Panc1 (cell line): ENCODE measurements around the gene RRP1. TPM values are rescaled to one million over a fixed set of nuclear protein-coding genes. Genes with fewer than 3 reads are reported as not detected.

Experiments
- ATAC-seq: fragments of 200-7000 bp; cut with Tn5 transposase; 2 replicates; pipeline ENCODE4 v1.9.1; 2020; ENCODE audit warnings: mild to moderate bottlenecking, moderate library complexity
- BruUV-seq: library from RNA; stranded (reverse); fragments of 400-500 nt; replicated peaks from 2 replicates; lab custom pipeline; 2021; lab: Mats Ljungman, UMichigan
- CTCF ChIA-PET: fragments of 300-600 bp; sonication (Branson Sonifier 250); formaldehyde crosslinking; loops from one replicate; lab custom pipeline; 2022; ENCODE audit warnings: antibody characterized with exemption; lab: Charles Lee
- POLR2A ChIA-PET: fragments of 300-600 bp; sonication (Branson Sonifier 250); formaldehyde crosslinking; loops from one replicate; lab custom pipeline; 2022; ENCODE audit warnings: antibody characterized with exemption; lab: Charles Lee
- DNase-seq: peaks from one replicate; pipeline ENCODE4 v3.0.0-alpha.2; 2010; ENCODE audit warnings: low read depth, low spot score
- H3K27ac ChIP-seq: 2 replicates; pipeline ENCODE4 v1.5.1; 2011; ENCODE audit warnings: mild to moderate bottlenecking, low read length, inconsistent platforms
- H3K27me3 ChIP-seq: fragments of 200-500 bp; sonication (Bioruptor generic); 2 replicates; pipeline ENCODE4 v1.6.0; 2014; ENCODE audit warnings: low read length, inconsistent platforms; ENCODE audit not compliant: control insufficient read depth, insufficient read depth
- H3K36me3 ChIP-seq: fragments of 200-500 bp; sonication (Bioruptor generic); 2 replicates; pipeline ENCODE4 v1.5.1; 2014; ENCODE audit warnings: inconsistent platforms, mild to moderate bottlenecking, low read length, moderate library complexity; ENCODE audit not compliant: control insufficient read depth, insufficient read depth
- H3K4me1 ChIP-seq: 2 replicates; pipeline ENCODE4 v1.5.1; 2011; ENCODE audit warnings: inconsistent platforms, mild to moderate bottlenecking, low read length, moderate library complexity; ENCODE audit not compliant: control insufficient read depth, insufficient read depth
- H3K4me3 ChIP-seq, 2 experiments: 2 replicates each; pipeline ENCODE4 v1.5.1; 2011 to 2012; ENCODE audit warnings: low read depth in 2 of 2, low read length in 2 of 2, mild to moderate bottlenecking in 2 of 2, inconsistent platforms in 1 of 2, moderate library complexity in 1 of 2
- H3K9me3 ChIP-seq: fragments of 200-500 bp; sonication (Bioruptor generic); 2 replicates; pipeline ENCODE4 v1.5.1; 2014; ENCODE audit warnings: low read depth, mild to moderate bottlenecking, inconsistent platforms, low read length, moderate library complexity; ENCODE audit not compliant: control insufficient read depth, insufficient read depth
- CTCF ChIP-seq: fragments of 450-650 bp; IDR thresholded peaks from 2 replicates; pipeline ENCODE4 v1.5.1; 2017; ENCODE audit warnings: mild to moderate bottlenecking
- POLR2AphosphoS5 ChIP-seq: IDR thresholded peaks from 2 replicates; pipeline ENCODE4 v1.6.1; 2012; ENCODE audit warnings: mild to moderate bottlenecking, low read depth, low read length, moderate library complexity
- REST ChIP-seq, 2 experiments: IDR thresholded peaks; 2 replicates each; pipeline ENCODE4 v1.6.1; 2011 to 2012; ENCODE audit warnings: low read depth in 2 of 2, control low read depth in 1 of 2, low read length in 1 of 2, mild to moderate bottlenecking in 1 of 2, moderate library complexity in 1 of 2; ENCODE audit not compliant: insufficient read depth in 1 of 2
- SIN3A ChIP-seq: IDR thresholded peaks from 2 replicates; pipeline ENCODE4 v1.6.1; 2012; ENCODE audit warnings: low read depth, mild to moderate bottlenecking, low read length, moderate library complexity, borderline replicate concordance; ENCODE audit not compliant: insufficient read depth
- TCF7L2 ChIP-seq: IDR thresholded peaks from 2 replicates; pipeline ENCODE4 v1.6.1; 2011; ENCODE audit warnings: mild to moderate bottlenecking, low read depth, low read length, inconsistent platforms
- in situ Hi-C: cut with HindIII; loops from 2 replicates; pipeline ENCODE4 v1.10.0; 2016; ENCODE audit warnings: low sequenced_read_pairs, low pct_unique_long_range_greater_than_20kb
- intact Hi-C: fragments of 100-400 bp; cut with micrococcal nuclease; formaldehyde crosslinking; loops from one replicate; pipeline ENCODE4 v1.10.0; 2022; ENCODE audit not compliant: unreplicated experiment
- total RNA-seq: library from RNA; stranded (reverse); gene quantifications from one replicate; pipeline ENCODE4 v1.2.1, GENCODE V29; 2021; ENCODE audit not compliant: unreplicated experiment

RRP1 gene
- total RNA-seq, 1 experiment from 2014 or later, result 41.8 TPM

- no TSS peak for BruUV-seq
- Histone ChIP-seq H3K36me3 (no peaks in the 10 kb centered on the region), H3K4me1 (peaks cover under 1% of the 10 kb centered on the region), H3K4me3 (no peak overlapping the region), H3K27ac (no peak overlapping the region), H3K27me3 (no peaks in the 10 kb centered on the region), H3K9me3 (no peaks in the 10 kb centered on the region)
- in situ Hi-C loops (no loop called here), intact Hi-C loops (no loop called here)
- POLR2A ChIA-PET, result no interaction called here
- DNase-seq (no peak), ATAC-seq (no peak)
- TF ChIP-seq CTCF (no peak), REST (IDR thresholded peaks at IDR 0.05; ENCODE audit: insufficient read depth in 1 of 2, low read depth in 2 of 2, low read length in 1 of 2) (no peak), SIN3A (no peak), POLR2AphosphoS5 (no peak), TCF7L2 (no peak)
- CTCF ChIA-PET, result interaction anchor here (0.7 kb wide), 1 partner anchor 92 kb away, joined by 3 read pairs; no protein-coding TSS in a partner anchor
Measured at GRCh38 chr21:43758811-43759210, 30.6 kb upstream of the RRP1 start.

- no peaks in the 10 kb centered on the region for H3K36me3 ChIP-seq
- H3K4me3 ChIP-seq, result no peak overlapping the region
- ChIA-PET CTCF (no interaction called here), POLR2A (interaction anchor here (0.7 kb wide), 1 partner anchor 83 kb away, joined by 4 read pairs; no protein-coding TSS in a partner anchor)
- intact Hi-C loops (no loop called here), in situ Hi-C loops (no loop called here)
- BruUV-seq, result no TSS peak
- TF ChIP-seq CTCF (no peak), POLR2AphosphoS5 (no peak), TCF7L2 (no peak), REST (IDR thresholded peaks at IDR 0.05; ENCODE audit: insufficient read depth in 1 of 2, low read depth in 2 of 2, low read length in 1 of 2) (no peak), SIN3A (no peak)
- H3K9me3 ChIP-seq, result no peaks in the 10 kb centered on the region
- no peak overlapping the region for H3K27ac ChIP-seq
- H3K27me3 ChIP-seq, result no peaks in the 10 kb centered on the region
- ATAC-seq, result no peak
- H3K4me1 ChIP-seq, result peaks cover 9% of the 10 kb centered on the region
- DNase-seq, result no peak
Measured at GRCh38 chr21:43759651-43760050, 29.7 kb upstream of the RRP1 start.
